OCI-LY1 (cell line): ENCODE measurements around the gene IER3IP1.

Experiments
- CTCF ChIP-seq: fragments of 200-600 bp; sonication (generic), shearing (Covaris generic); IDR thresholded peaks from 2 replicates; pipeline ENCODE4 v1.5.1; 2017; ENCODE audit warnings: mild to moderate bottlenecking, antibody characterized with exemption, low read length, moderate library complexity, mixed read lengths
- EZH2 ChIP-seq: fragments of 200-600 bp; sonication (generic), shearing (Covaris generic); IDR thresholded peaks from 2 replicates; pipeline ENCODE4 v1.8.0; 2017; ENCODE audit warnings: borderline replicate concordance, mixed run types, mild to moderate bottlenecking, antibody characterized with exemption, low read length, moderate library complexity, mixed read lengths

GRCh38 chr18:47143153-47143552 is 33.0 kb downstream of the IER3IP1 start:
- TF ChIP-seq CTCF, result no peak
- no peak for TF ChIP-seq EZH2
